ENCODE data around the gene INSC. TPM values are rescaled to one million over a fixed set of nuclear protein-coding genes. Genes with fewer than 3 reads are reported as not detected.

INSC gene
- total and polyA plus RNA-seq, 2 of the 8 experiments (the other 6 are each of a cell fraction or from before 2014, with no cell fraction given): 0.58 to 0.59 TPM

DNA sequence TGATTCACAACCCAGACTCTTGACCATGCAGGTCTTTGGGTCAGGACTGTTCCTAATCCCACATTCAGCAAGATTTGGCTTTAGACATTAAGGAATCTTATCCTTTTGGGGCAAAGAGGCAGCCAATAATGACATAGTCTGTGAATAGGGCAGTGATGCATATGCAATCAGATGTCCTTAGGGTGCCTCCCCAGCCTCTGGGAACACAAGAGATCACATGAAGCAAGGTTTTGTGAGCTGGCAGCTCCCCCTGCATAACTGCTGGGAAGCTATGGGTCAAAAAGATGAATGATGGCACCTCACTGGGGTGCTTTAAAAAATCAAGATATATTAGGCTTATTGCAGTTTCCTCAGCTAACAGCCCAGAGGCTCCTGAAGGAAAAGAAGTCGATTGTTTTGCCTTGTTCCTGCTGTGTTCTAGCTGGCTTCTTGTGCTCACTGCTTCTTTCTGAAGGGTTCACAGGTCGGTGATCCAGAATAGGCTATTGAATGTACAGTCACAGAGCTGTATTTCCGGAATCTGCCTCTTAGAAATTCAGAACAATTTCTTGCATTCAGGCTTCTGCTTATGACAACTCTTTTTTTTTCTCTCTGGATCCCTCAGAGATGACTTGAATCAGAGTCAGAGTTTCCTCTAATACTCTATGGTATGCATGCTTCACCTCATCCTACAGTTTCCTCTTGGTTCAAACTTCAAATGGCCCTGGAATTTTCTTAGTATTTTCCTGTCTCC lies 31.7 kb downstream of the INSC start (continued):
- TF ChIP-seq TEAD4 (IDR thresholded peaks at IDR 0.05; ENCODE audit: low read depth, low read length): no peak
